Stomach (tissue), 9 donors: Measurements from ENCODE around the gene TTC34. TPM values are rescaled to one million over a fixed set of nuclear protein-coding genes. Genes with fewer than 3 reads are reported as not detected.

ENCODE experiments used
- DNase-seq, 2 donors: peaks; one replicate each; pipeline versions ENCODE4 v3.0.0 to v3.0.0-alpha.2; 2013 to 2019
- H3K27ac ChIP-seq, 5 donors: fragments of 200-600 bp in 4 of 5; sonication (generic) in 4 of 5; one replicate each; pipeline ENCODE4 v1.5.1; 2013 to 2019; ENCODE audit warnings: mild to moderate bottlenecking in 1 of 5, moderate library complexity in 1 of 5
- H3K27me3 ChIP-seq, 3 donors: fragments of 200-600 bp; sonication (generic); one replicate each; pipeline ENCODE4 v1.5.1; 2017 to 2019; ENCODE audit warnings: mixed run types in 1 of 3
- H3K36me3 ChIP-seq, 4 donors: fragments of 200-600 bp; sonication (generic); 1 replicate in 3 of 4; 2 replicates in 1 of 4; pipeline ENCODE4 v1.5.1; 2016 to 2019
- H3K4me1 ChIP-seq, 4 donors: fragments of 200-600 bp; sonication (generic); one replicate each; pipeline ENCODE4 v1.5.1; 2016 to 2019
- H3K4me3 ChIP-seq, 4 donors: fragments of 200-600 bp; sonication (generic) in 3 of 4; one replicate each; pipeline ENCODE4 v1.5.1; 2016 to 2019; ENCODE audit warnings: mild to moderate bottlenecking in 1 of 4
- H3K9me3 ChIP-seq, 4 donors: fragments of 200-600 bp; sonication (generic); one replicate each; pipeline ENCODE4 v1.5.1; 2016 to 2019
- EP300 ChIP-seq: sonication (generic); formaldehyde crosslinking; IDR thresholded peaks from one replicate; pipeline ENCODE4 v1.6.1; 2017; ENCODE audit warnings: antibody characterized with exemption
- POLR2A ChIP-seq, 4 donors: fragments of 450-650 bp; IDR thresholded peaks; one replicate each; pipeline ENCODE4 v1.6.1; 2016; ENCODE audit warnings: antibody characterized with exemption in 4 of 4, control low read depth in 2 of 4, mild to moderate bottlenecking in 1 of 4, moderate library complexity in 1 of 4
- POLR2AphosphoS5 ChIP-seq, 3 donors: sonication (generic); formaldehyde crosslinking; IDR thresholded peaks; one replicate each; pipeline ENCODE4 v1.6.1; 2016; ENCODE audit warnings: antibody characterized with exemption in 3 of 3
- WGBS, 5 donors: extraction: QIAGEN DNeasy Blood & Tissue Kit in 3 of 5; methylation state at CpG; one replicate each; pipeline versions ENCODE4 v1.1.5 to v1.1.7; 2013 to 2018; 5-methylcytosine and 5-hydroxymethylcytosine counted together
- intact Hi-C: fragments of 100-400 bp; cut with DNase I; formaldehyde crosslinking; loops from one replicate; pipeline ENCODE4 v1.15.1; 2023; ENCODE audit warnings: low total_unique reads
- polyA plus RNA-seq, 3 donors: library from polyadenylated mRNA; stranded (reverse); fragments of 200-250 nt; gene quantifications; one replicate each; pipeline ENCODE4 v1.2.3, GENCODE V29; 2013
- total RNA-seq, 5 donors: library from RNA; depleted of rRNA; stranded (reverse); fragments of >200 nt; gene quantifications; one replicate each; pipeline versions ENCODE4 v1.1.0 to v1.2.3, GENCODE V29; 2014 to 2016
- TF ChIP-seq, protein P1 (sequence below), 7 experiments: fragments of 450-650 bp in 4 of 7; fragments of 200-600 bp in 3 of 7; sonication (generic) in 3 of 7; IDR thresholded peaks; one replicate each; pipeline ENCODE4 v1.5.1; 2016 to 2019; ENCODE audit warnings: antibody characterized with exemption in 7 of 7, control low read depth in 2 of 7, mild to moderate bottlenecking in 1 of 7
- donor health status: healthy with polysubstance abuse.
- donor health status: Bipolar disorder and iron deficiency.
- donor health status: healthy.

TTC34 gene
- total and polyA plus RNA-seq, 8 donors: 0.06 to 1.3 (median 0.33) TPM; not detected in 2

DNA sequence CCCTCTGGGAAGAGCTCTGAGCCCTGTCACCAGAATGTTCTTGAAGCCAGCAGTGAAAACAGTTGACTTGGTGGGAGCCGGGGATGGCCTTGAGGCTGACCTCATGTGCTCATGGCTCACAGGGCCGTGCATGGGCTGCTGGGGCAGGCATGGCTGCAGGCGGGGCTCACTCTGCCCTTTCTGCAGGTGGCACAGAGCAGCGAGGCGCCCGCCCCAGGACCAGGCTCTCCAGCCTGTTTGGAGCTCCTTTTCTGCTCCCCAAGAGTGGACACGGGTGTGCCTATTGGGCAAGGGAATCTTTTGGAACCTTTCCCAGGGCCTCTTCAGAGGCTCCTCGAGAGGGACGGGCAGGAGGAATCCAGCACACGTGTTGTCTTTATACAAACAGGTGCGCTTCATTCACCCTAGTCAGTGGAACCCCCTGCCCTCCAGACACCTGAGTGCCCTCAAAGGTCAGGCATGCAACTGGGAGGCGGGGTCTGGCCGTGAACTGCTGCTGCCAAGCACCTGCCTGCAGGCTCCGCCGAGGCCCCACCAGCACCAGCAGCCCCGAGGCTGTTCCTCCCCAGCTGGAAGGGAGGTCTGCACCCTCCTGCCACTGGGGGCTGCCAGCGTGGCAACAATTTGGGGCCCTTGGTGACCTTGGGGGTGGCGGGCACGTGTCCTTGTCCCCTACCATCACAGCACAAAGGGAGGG is 2.6 kb upstream of the TTC34 start:
- no peak for TF ChIP-seq POLR2A (IDR thresholded peaks at IDR 0.05)
- TF ChIP-seq POLR2AphosphoS5 (IDR thresholded peaks at IDR 0.05): no peak
- TF ChIP-seq, protein P1, sequence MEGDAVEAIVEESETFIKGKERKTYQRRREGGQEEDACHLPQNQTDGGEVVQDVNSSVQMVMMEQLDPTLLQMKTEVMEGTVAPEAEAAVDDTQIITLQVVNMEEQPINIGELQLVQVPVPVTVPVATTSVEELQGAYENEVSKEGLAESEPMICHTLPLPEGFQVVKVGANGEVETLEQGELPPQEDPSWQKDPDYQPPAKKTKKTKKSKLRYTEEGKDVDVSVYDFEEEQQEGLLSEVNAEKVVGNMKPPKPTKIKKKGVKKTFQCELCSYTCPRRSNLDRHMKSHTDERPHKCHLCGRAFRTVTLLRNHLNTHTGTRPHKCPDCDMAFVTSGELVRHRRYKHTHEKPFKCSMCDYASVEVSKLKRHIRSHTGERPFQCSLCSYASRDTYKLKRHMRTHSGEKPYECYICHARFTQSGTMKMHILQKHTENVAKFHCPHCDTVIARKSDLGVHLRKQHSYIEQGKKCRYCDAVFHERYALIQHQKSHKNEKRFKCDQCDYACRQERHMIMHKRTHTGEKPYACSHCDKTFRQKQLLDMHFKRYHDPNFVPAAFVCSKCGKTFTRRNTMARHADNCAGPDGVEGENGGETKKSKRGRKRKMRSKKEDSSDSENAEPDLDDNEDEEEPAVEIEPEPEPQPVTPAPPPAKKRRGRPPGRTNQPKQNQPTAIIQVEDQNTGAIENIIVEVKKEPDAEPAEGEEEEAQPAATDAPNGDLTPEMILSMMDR (IDR thresholded peaks at IDR 0.05): no peak
- TF ChIP-seq EP300: no peak
- H3K4me3 ChIP-seq: no peak overlapping the region
- WGBS, 5 donors: 55 to 74% (median 60%) methylated on average over 5 to 19 of the region's 19 CpGs
- H3K4me1 ChIP-seq: no peaks in the 10 kb centered on the region
- H3K9me3 ChIP-seq: no peaks in the 10 kb centered on the region
- no peak for DNase-seq
- intact Hi-C loops: no loop called here
- no peaks in the 10 kb centered on the region for H3K36me3 ChIP-seq
- H3K27ac ChIP-seq: no peak overlapping the region
- peaks cover 14 to 100% (median 48%) of the 10 kb centered on the region in 3 donors for H3K27me3 ChIP-seq

DNA sequence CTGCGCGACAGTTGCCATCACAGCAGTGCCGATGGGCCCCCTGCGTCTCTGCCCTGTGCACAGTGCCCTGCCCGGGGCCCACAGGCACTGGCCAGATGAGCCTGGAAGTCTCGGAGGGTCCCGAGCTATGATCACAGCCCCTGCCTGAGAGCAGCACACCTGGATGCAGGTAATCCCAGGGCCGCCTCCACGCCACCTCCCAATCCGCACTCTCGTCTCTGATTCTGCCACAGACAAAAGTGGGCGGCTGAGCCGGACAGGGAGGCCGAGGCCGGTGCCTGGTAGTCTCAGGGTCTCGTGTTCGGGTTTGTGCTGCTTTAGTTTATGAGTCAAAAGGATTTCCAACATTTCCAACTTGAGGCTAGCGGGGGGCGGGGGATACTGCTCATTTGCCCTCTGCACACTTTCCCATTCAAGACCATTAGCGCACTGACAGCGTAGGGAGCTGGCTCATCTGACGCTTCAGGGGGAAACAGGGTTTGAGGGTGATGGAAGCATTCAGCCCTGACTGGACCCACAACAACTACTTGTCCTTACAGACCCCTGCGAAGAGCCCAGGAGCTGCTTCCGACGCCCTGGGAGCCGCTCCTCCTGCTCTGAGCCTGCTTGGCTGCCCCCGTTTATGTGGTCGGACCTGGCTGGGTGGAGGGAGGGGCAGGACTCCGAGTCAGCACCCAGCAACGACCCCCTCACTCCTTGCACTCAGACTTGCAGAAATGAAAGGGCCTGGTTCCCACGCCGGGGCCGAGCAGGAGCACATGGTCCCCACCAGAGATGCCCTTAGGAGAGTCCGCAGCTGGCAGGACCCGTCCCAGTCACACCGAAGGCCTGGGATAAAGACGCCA is 1.8 kb upstream of the TTC34 start:
- no peak for DNase-seq
- peaks cover 14 to 99% (median 48%) of the 10 kb centered on the region in 3 donors for H3K27me3 ChIP-seq
- H3K36me3 ChIP-seq: no peaks in the 10 kb centered on the region
- no peaks in the 10 kb centered on the region for H3K9me3 ChIP-seq
- 79 to 85% (median 83%) methylated on average over 33 to 37 of the region's 37 CpGs for WGBS, 5 donors
- no peak overlapping the region for H3K27ac ChIP-seq
- no peak for TF ChIP-seq EP300
- H3K4me3 ChIP-seq: no peak overlapping the region
- no peaks in the 10 kb centered on the region for H3K4me1 ChIP-seq
- intact Hi-C loops: no loop called here

DNA sequence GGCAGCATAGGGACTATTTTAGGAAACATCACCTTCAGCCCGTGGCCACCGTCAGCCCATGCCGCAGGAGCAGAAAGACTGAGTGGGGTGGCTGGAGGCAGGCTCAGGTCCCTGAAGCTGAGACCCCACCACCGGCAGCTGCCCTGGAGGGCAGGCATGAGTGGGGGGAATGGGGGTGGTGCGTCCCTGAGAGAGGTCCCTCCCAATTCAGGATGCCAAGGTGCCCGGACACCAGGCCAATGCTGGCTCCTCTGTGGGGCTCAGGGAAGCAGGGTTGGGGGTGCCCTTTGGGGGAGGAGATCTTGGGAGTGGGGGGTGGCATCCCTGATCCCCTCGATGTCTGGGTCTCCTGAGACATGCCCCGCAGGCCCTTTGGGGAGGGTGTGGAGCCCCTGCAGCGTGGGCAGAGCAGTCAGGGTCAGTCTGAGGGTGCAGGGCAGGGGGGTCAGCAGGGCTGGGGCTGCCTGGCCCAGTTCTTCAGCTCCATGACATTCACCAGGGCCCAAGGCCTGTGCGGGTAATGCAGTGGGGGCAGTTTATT is 998 bp upstream of the TTC34 start:
- intact Hi-C loops: no loop called here
- Histone ChIP-seq H3K36me3 (no peaks in the 10 kb centered on the region), H3K9me3 (no peaks in the 10 kb centered on the region), H3K27me3 (peaks cover 14 to 92% (median 44%) of the 10 kb centered on the region in 3 donors), H3K27ac (no peak overlapping the region), H3K4me3 (no peak overlapping the region), H3K4me1 (no peaks in the 10 kb centered on the region)
- no peak for TF ChIP-seq POLR2A (IDR thresholded peaks at IDR 0.05)
- TF ChIP-seq EP300: no peak
- TF ChIP-seq POLR2AphosphoS5 (IDR thresholded peaks at IDR 0.05): no peak
- TF ChIP-seq, protein P1 (IDR thresholded peaks at IDR 0.05): no peak
- WGBS, 5 donors: 78 to 85% (median 83%) methylated on average over 7 to 10 of the region's 10 CpGs; no CpG with 5 or more reads in 1 of the 5 donors
- no peak for DNase-seq

DNA sequence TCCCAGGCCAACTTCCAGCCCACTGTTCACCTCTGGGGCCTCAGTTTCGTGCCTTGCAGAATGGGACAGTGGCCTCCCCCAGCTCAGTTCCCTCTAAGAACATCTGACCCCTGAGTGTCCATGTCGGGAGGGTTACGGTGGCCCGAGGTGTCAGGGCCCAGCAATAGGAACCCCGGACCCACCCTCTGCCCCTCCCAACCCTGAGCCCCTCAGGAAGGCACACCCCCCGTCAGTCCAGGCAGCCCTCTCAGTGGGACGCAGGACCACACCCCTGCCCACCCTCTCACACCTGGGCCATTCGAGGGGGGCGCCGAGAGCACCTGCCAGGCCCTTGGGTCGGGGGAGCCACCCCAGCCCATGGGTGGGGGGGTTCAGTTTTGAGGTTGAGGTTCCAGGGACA is 447 bp downstream of the TTC34 start:
- DNase-seq: no peak
- 62 to 77% (median 73%) methylated on average over 6 to 11 of the region's 11 CpGs for WGBS, 5 donors
- H3K27ac ChIP-seq: no peak overlapping the region
- H3K4me3 ChIP-seq: no peak overlapping the region
- no peak for TF ChIP-seq POLR2AphosphoS5 (IDR thresholded peaks at IDR 0.05)
- TF ChIP-seq, protein P1 (IDR thresholded peaks at IDR 0.05): no peak
- no peak for TF ChIP-seq POLR2A (IDR thresholded peaks at IDR 0.05)
- TF ChIP-seq EP300: no peak
- peaks cover 14 to 92% (median 35%) of the 10 kb centered on the region in 3 donors for H3K27me3 ChIP-seq
- no peaks in the 10 kb centered on the region for H3K4me1 ChIP-seq
- intact Hi-C loops: no loop called here
- peaks cover 0 to 1% (median 0%) of the 10 kb centered on the region in 4 donors for H3K9me3 ChIP-seq
- H3K36me3 ChIP-seq: no peaks in the 10 kb centered on the region
